Endothelial cell of umbilical vein (primary cell): Measurements from ENCODE around the gene JAZF1.

Source experiments
- CTCF ChIP-seq, 2 donors: IDR thresholded peaks; 1 replicate in 1 of 2; 2 replicates in 1 of 2; pipeline ENCODE4 v1.5.1; 2011; ENCODE audit warnings: low read length in 2 of 2, mild to moderate bottlenecking in 2 of 2, moderate library complexity in 2 of 2, control low read depth in 1 of 2, inconsistent platforms in 1 of 2, low read depth in 1 of 2; ENCODE audit not compliant: insufficient read depth in 1 of 2; ENCODE audit errors: extremely low read depth in 1 of 2
- EZH2 ChIP-seq: IDR thresholded peaks from 2 replicates; pipeline ENCODE4 v1.6.1; 2012; ENCODE audit warnings: borderline replicate concordance, low read depth, mild to moderate bottlenecking, moderate library complexity, low read length, inconsistent platforms; ENCODE audit not compliant: severe bottlenecking
- POLR2AphosphoS5 ChIP-seq: IDR thresholded peaks from 2 replicates; pipeline ENCODE4 v1.6.1; 2012; ENCODE audit warnings: low read depth, mild to moderate bottlenecking, control low read depth, low read length, moderate library complexity; ENCODE audit not compliant: insufficient read depth
- TF ChIP-seq, protein P1 (sequence below): IDR thresholded peaks from 2 replicates; pipeline ENCODE4 v1.6.1; 2011; ENCODE audit not compliant: insufficient read depth, insufficient read length

DNA sequence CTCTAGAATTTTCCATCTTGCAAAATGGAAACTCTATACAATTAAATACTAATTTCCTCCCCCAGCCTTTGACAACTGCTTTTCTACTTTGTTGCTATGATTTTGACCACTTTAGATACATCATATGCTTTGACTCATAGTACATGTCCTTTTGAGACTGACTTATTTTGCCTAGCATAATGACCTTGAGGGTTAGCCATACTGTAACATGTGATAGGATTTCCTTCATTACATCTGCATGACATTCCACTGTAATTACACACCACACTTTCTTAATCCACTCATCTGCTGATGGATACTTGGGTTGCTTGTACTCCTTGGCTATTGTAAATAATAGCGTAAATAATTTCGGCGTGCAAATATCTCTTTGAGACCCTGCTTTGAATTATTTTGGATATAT, 127.7 kb downstream of the JAZF1 start:
- TF ChIP-seq, protein P1, sequence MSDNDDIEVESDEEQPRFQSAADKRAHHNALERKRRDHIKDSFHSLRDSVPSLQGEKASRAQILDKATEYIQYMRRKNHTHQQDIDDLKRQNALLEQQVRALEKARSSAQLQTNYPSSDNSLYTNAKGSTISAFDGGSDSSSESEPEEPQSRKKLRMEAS, result no peak
- TF ChIP-seq CTCF (IDR thresholded peaks at IDR 0.05; ENCODE audit: extremely low read depth in 1 of 2, insufficient read depth in 1 of 2, low read depth in 1 of 2, low read length in 2 of 2) (no peak), POLR2AphosphoS5 (no peak), EZH2 (no peak)
